Effector memory CD8-positive, alpha-beta T cell (primary cell): ENCODE measurements around the gene USP51.
"Not testable (repeated sequence)": the region's sequence is repeated elsewhere in the genome, so short reads cannot be mapped to it uniquely, and the experiment has no call there.

ENCODE experiments used
- ATAC-seq: fragments of 150-1000 bp; cut with Tn5 transposase; replicated peaks from 2 replicates; pipeline ENCODE4 v1.10.0; 2021; ENCODE audit warnings: mild to moderate bottlenecking, moderate library complexity
- DNase-seq, 3 experiments: peaks; one replicate each; pipeline ENCODE4 v3.0.0; 2021
- H3K27ac Mint-ChIP-seq, 2 donors: one replicate each; pipeline ENCODE4 v1.8.0; 2022; ENCODE audit warnings: mild to moderate bottlenecking in 2 of 2, mixed read lengths in 2 of 2, moderate library complexity in 2 of 2
- H3K27me3 Mint-ChIP-seq, 2 donors: one replicate each; pipeline ENCODE4 v1.8.0; 2022; ENCODE audit warnings: mixed read lengths in 2 of 2
- H3K36me3 Mint-ChIP-seq: one replicate; pipeline ENCODE4 v1.8.0; 2022; ENCODE audit warnings: mild to moderate bottlenecking, moderate library complexity, mixed read lengths; ENCODE audit not compliant: insufficient read depth
- H3K4me1 Mint-ChIP-seq, 2 donors: one replicate each; pipeline ENCODE4 v1.8.0; 2022; ENCODE audit warnings: low read depth in 2 of 2, mixed read lengths in 2 of 2
- H3K4me3 Mint-ChIP-seq, 2 donors: one replicate each; pipeline ENCODE4 v1.8.0; 2022; ENCODE audit warnings: mild to moderate bottlenecking in 2 of 2, mixed read lengths in 2 of 2, moderate library complexity in 2 of 2
- H3K9me3 Mint-ChIP-seq, 2 donors: one replicate each; pipeline ENCODE4 v1.8.0; 2022; ENCODE audit warnings: mixed read lengths in 2 of 2

The USP51 gene

DNA sequence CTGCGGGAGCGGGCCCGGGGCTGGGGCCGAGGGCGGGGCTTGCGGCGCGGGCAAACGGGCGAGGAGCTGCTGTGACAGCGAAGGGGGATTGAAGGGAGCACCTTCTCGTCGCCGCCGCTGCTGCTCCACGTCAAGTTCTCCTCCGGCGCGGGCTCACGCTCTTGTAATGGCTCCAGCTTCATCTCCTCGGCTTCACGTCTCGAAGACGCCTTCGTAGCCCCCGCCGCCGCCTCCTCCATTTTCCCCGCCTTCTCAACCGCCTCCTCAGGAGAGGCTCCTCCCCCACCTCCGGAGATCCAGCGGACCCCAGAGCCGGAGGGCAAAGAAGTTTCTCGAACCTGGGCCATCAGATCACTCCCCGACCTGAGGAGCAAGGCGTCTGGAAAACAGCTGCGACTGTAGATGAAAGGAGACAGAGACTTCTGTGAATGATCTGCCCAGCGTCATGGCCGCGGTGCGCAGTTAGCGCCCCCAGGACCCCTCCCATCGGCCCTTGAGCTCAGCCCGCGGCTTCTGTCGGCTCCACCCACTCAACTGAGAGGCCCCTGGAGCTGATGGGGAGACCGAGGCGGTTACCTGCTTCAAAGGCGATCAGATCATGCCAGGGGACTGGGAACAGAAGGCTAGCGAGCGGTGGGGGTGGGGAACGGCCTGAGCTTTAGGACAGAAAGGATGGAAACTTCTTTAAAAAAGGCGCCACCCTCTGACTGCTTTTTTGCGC, 895 bp downstream of the USP51 start:
- peak; percentile 49 to 62 (median 55) for DNase-seq

DNA sequence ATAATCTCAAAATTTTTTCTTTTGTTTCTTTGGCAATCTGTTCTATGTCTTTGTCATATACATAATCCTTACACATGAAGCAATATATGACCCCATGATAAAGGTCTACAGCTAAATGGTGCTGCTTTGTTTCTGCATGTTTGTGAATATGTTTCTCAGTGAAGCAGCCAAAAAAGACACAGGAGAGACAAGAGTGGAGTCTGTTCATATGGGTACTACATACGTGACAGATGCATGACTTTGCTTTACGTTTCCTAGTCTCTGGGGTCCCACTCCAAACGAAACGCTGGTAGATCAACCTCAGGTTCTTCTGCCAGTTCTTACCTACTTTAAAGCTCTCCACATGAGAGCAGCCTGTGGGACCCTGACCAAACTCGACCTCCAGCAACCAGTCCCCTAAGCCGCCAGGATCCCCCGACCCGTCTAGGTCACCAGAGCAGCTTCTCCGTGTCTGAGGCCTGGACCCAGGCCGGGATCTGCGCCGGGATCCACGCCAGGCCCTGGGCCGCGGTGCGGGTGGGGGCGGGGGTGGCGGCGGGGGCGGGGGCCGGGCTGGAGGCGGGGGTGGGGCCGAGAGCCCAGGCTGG, 1.5 kb downstream of the USP51 start:
- no peak for DNase-seq
- no peaks in the 10 kb centered on the region for H3K27me3 Mint-ChIP-seq
- ATAC-seq = no peak

More for the DNA sequence above, 895 bp downstream of the USP51 start:
- ATAC-seq = peak; percentile 78
- peaks cover 3% of the 10 kb centered on the region for H3K36me3 Mint-ChIP-seq
- H3K9me3 Mint-ChIP-seq = no peaks in the 10 kb centered on the region
- H3K27ac Mint-ChIP-seq = peak overlapping the region; percentile 90 to 97
- H3K4me1 Mint-ChIP-seq = peaks cover 3 to 6% of the 10 kb centered on the region in 2 donors
- H3K27me3 Mint-ChIP-seq = no peaks in the 10 kb centered on the region
- H3K4me3 Mint-ChIP-seq = peak overlapping the region; percentile 91 to 92

DNA sequence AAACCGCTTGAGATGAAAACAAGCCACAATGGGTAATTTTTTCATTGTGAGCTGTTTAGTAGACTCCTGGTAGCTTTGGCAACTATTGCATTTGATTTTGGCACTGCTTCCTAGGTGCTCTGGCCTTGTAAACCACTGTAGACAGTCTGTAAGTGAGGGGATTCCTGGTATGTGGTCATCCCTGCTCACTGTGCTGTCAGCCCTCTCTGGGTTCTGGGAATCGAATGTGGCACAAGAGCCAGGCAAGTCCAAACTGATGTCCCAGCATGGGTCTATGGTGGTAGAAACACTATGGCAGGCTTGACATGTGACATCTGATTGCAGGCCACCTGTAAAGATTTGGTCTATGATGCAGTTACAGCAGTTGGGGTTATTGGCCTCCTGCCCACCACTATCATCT, 2.5 kb downstream of the USP51 start:
- no peaks in the 10 kb centered on the region for H3K9me3 Mint-ChIP-seq
- no peak overlapping the region for H3K4me3 Mint-ChIP-seq

More for the DNA sequence above, 1.5 kb downstream of the USP51 start:
- Mint-ChIP-seq H3K36me3 (peaks cover 3% of the 10 kb centered on the region), H3K4me1 (peaks cover 3 to 6% of the 10 kb centered on the region in 2 donors), H3K9me3 (no peaks in the 10 kb centered on the region), H3K27ac (peak overlapping the region; percentile 90 to 97), H3K4me3 (peak overlapping the region; percentile 91 to 92)

DNA sequence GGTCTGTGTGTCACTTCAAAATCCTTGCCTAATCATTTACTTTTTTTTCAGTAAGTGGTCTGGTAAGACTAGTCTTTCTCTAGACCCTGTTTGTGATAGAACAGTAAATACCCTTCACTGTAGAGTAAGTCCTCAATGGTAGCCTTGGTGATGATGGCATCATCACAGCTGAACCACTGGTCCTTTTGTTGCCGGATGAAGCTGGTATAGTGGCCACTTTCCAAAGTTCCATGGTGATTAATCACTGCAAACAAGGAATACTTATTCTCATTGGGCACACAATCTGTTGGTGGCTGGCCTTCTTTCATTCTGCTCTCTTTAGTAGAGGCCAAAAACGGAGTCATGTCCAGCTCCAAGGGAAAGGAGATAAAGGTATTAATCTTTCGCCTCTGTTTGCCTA, 2.9 kb downstream of the USP51 start:
- Mint-ChIP-seq H3K4me3 (no peak overlapping the region), H3K4me1 (peaks cover 3 to 6% of the 10 kb centered on the region in 2 donors), H3K27ac (no peak overlapping the region), H3K27me3 (no peaks in the 10 kb centered on the region), H3K36me3 (peaks cover 3% of the 10 kb centered on the region), H3K9me3 (no peaks in the 10 kb centered on the region)
- DNase-seq = no peak
- ATAC-seq = no peak

More for the DNA sequence above, 2.5 kb downstream of the USP51 start:
- Mint-ChIP-seq H3K27me3 (no peaks in the 10 kb centered on the region), H3K27ac (no peak overlapping the region), H3K36me3 (peaks cover 3% of the 10 kb centered on the region), H3K4me1 (peaks cover 3 to 6% of the 10 kb centered on the region in 2 donors)
- DNase-seq (no peak), ATAC-seq (no peak)

DNA sequence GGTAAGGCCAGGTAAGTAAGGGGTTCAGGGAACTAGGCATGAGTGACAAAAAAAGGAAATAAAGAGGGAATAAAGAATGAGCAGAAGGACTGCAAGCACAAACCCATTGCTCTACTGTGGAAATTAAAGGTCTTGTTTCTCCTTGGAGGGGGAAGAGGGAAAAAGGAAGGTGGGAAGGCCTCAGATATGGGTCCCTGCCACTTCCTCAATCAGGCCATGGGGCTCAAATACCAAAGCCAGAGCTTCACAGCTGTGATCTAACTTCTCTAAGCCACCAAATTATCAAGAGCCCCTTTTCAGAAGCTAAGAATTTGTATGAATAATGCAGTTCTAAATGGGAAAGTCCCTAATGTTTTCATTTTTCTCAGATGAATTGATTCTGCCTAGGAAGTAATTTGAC, 4.7 kb downstream of the USP51 start:
- no peak overlapping the region for H3K4me3 Mint-ChIP-seq

DNA sequence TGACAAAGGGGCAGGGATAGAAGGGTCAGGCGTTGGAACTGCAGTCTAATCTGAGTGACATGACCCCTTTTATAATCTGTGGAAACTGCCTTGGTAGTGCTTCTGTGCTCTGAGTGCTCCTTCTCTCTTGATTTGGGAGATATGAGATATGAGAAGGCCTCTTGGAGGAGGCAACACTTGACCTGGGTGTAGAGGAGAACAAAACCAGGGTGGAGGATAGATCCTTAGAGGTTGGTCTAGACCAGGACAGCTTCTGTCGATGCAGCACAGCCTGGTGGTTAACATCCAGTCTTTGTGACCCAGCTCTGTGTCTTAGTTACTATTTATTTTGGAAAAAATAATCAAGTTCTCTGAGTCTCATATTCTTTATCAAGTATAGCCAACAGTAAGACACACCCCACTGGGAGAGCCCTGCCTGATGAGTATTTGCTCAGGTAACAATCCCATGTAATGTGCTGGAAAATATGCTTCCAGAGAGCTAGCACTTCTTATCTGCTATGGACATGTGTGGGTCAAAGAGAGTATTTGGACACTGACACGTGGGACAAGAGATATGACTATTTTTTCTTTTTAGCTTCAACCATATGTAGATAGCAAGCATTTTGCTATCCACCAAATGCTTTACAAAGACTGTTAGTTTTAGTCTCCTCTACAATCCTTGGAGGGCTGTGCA, 9.1 kb downstream of the USP51 start:
- H3K9me3 Mint-ChIP-seq = no peaks in the 10 kb centered on the region

More for the DNA sequence above, 4.7 kb downstream of the USP51 start:
- Mint-ChIP-seq H3K27me3 (no peaks in the 10 kb centered on the region), H3K9me3 (no peaks in the 10 kb centered on the region), H3K36me3 (peaks cover 2% of the 10 kb centered on the region), H3K27ac (no peak overlapping the region), H3K4me1 (peaks cover 2 to 6% of the 10 kb centered on the region in 2 donors)
- no peak for DNase-seq
- no peak for ATAC-seq

DNA sequence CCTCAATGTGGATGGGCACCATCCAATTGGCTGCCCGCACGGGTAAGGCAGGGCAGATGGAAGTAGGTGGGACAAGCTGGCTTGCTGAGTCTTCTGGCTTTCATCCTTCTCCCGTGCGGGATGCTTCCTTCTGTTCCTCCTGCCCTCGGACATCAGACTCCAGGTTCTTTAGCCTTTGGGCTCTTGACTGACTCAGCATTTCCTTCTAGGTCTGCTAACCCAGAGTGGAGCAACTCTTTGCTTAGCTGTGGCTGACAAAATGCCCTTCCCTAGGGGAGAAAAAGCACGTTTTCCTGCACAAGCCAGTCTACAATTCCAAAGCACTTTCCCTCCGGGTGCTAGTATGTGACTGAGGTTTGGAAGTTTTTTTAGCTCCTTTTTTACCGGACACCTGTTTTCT, 9.7 kb downstream of the USP51 start:
- H3K4me1 Mint-ChIP-seq, H3K4me3 Mint-ChIP-seq, H3K9me3 Mint-ChIP-seq, H3K27me3 Mint-ChIP-seq, H3K36me3 Mint-ChIP-seq, ATAC-seq, DNase-seq, H3K27ac Mint-ChIP-seq: not testable (repeated sequence)

More for the DNA sequence above, 9.1 kb downstream of the USP51 start:
- no peak for ATAC-seq
- Mint-ChIP-seq H3K4me1 (no peaks in the 10 kb centered on the region), H3K27ac (no peak overlapping the region), H3K4me3 (no peak overlapping the region), H3K27me3 (no peaks in the 10 kb centered on the region), H3K36me3 (no peaks in the 10 kb centered on the region)
- no peak for DNase-seq

DNA sequence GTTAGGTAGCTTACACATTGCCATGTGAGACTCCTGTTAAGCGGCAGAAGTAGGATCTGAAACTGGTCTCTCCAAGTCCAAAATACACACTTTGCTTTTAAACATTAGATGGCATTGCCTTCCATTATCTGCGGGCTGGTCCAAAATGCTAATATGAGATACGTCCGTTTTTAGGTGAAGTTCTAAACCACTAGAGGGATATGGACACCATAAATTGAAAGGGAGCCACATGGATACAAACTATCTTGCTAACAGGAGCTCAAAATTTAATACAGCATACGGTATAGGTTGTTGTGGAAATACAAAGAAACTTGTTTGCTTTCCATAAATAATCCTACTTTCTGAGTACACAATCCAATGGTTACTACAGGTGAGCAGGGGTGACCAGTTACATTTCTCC, 23.9 kb downstream of the USP51 start:
- DNase-seq, H3K27ac Mint-ChIP-seq, H3K9me3 Mint-ChIP-seq, ATAC-seq, H3K36me3 Mint-ChIP-seq, H3K4me3 Mint-ChIP-seq, H3K27me3 Mint-ChIP-seq, H3K4me1 Mint-ChIP-seq: not testable (repeated sequence)

DNA sequence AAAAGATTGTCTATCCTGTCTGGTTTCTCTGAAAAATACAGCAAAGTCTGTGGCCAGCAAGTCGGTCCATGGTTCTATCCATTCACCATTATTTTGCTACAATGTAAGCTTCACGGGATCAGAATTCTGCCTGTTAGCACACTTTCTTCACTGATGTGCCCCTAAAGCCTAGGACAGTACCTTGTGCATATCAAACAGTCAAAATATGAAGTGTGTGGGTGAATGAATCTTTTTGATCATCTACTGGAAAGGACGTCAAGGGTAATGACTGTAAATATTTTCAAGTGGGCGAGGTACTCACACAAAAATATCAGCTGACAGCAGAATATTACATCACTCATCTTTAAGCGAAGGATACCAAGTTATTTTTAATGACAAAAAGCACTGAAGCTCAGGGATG, 24.5 kb downstream of the USP51 start:
- H3K27me3 Mint-ChIP-seq, H3K9me3 Mint-ChIP-seq, H3K36me3 Mint-ChIP-seq, ATAC-seq, DNase-seq, H3K27ac Mint-ChIP-seq, H3K4me1 Mint-ChIP-seq, H3K4me3 Mint-ChIP-seq: not testable (repeated sequence)

DNA sequence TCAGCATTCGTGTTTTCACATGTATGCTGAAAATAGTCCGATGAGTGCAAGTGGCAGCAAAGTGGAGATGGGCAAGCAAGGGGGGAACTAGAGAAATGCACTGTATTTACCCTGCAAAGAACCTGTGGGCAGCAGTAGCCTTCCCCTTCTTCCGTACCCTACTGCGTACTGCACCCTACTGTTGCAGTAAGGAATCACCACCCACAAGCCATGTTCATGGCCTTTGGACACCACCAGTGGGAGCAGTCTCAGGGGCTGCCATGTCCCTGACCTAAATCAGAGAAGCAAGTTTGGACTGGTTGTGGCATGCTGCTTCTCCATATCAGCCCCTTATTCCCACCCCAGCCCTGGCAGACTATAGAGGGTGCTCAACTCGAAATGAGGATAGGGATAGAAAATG, 25.6 kb downstream of the USP51 start:
- H3K4me1 Mint-ChIP-seq, DNase-seq, H3K27ac Mint-ChIP-seq, H3K27me3 Mint-ChIP-seq, H3K36me3 Mint-ChIP-seq, H3K9me3 Mint-ChIP-seq, ATAC-seq, H3K4me3 Mint-ChIP-seq: not testable (repeated sequence)

DNA sequence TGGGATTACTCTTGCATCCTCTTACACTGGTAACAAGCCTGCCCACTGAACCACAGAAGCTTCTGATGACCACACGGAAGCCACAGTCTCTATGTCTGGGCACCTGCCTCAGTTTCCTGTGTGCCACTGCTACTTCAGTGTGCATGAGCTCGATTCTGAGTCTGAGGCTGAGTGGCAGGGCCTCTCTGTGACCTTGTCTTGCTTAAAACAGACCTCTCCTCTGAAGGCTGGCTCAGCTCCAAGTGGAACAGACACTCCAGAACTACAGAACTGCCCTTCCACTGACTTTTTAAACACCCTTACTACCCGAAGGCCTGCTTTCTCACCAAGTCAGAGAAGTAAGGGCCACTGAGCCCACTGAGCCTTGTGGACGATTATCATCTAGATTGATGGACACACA, 29.7 kb downstream of the USP51 start:
- not testable (repeated sequence) for H3K4me1 Mint-ChIP-seq, H3K4me3 Mint-ChIP-seq, ATAC-seq

DNA sequence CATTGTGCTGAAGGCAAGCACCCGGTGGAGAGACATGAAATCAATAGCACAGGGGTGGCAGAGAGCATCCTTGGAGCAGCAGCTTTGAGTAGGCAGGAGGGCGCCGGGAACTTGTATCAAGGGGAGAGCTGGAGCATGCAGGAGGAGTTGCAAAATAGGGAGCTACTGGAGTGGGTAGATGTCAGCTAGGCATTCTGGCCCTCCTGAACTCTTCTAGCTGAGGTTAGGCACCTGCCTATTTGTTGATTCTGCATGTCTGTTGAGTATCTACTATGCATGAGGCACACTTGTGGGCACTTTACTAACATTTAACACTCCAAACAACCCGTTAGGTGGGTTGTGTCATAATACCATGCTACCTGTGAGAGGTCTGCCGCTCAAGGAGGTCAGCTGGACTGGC, 30.2 kb downstream of the USP51 start:
- not testable (repeated sequence) for DNase-seq, H3K4me1 Mint-ChIP-seq, H3K27me3 Mint-ChIP-seq, H3K27ac Mint-ChIP-seq, ATAC-seq, H3K36me3 Mint-ChIP-seq, H3K4me3 Mint-ChIP-seq, H3K9me3 Mint-ChIP-seq

More for the DNA sequence above, 29.7 kb downstream of the USP51 start:
- DNase-seq, H3K9me3 Mint-ChIP-seq, H3K27me3 Mint-ChIP-seq, H3K36me3 Mint-ChIP-seq, H3K27ac Mint-ChIP-seq: not testable (repeated sequence)

DNA sequence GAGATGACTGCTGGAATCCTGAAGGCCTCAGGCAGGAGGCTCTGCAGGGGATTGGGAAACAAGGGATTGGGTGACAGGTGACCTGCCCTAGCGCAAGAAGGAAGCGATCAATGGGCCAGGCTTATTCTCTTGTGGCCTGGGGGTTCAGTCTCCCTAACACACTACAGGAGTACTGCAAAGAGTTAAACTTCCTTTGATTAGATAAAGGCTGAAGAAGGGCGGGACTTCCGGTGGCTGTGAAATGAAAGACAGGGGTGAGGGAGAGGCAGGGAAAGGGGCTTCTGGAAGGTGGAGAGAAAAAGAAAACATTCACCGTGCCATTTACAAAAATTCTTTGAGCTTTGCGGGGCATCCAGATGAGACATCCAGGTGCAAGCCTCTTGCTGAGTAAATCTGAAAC, 33.9 kb downstream of the USP51 start:
- H3K36me3 Mint-ChIP-seq, ATAC-seq, H3K27ac Mint-ChIP-seq, H3K27me3 Mint-ChIP-seq, H3K9me3 Mint-ChIP-seq, H3K4me3 Mint-ChIP-seq, DNase-seq: not testable (repeated sequence)
- H3K4me1 Mint-ChIP-seq = peaks cover 12 to 17% of the 10 kb centered on the region in 2 donors

DNA sequence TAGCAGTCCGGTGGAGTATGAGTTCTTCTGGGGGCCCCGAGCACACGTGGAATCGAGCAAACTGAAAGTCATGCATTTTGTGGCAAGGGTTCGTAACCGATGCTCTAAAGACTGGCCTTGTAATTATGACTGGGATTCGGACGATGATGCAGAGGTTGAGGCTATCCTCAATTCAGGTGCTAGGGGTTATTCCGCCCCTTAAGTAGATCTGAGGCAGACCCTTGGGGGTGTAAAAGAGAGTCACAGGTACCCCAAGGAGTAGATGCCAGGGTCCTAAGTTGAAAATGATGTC, 36.9 kb downstream of the USP51 start:
- no peak for ATAC-seq
- H3K36me3 Mint-ChIP-seq = peaks cover 4% of the 10 kb centered on the region
- no peak for DNase-seq
- peak overlapping the region; percentile 91 to 94 for H3K27ac Mint-ChIP-seq
- no peaks in the 10 kb centered on the region for H3K27me3 Mint-ChIP-seq
- H3K4me1 Mint-ChIP-seq = peaks cover 12 to 17% of the 10 kb centered on the region in 2 donors
- peak overlapping the region; percentile 91 to 94 for H3K4me3 Mint-ChIP-seq
- no peaks in the 10 kb centered on the region for H3K9me3 Mint-ChIP-seq
